ENCODE measurements around the gene BEAN1.
"Not testable (repeated sequence)": the region's sequence is repeated elsewhere in the genome, so short reads cannot be mapped to it uniquely, and the experiment has no call there.

Gene BEAN1

DNA sequence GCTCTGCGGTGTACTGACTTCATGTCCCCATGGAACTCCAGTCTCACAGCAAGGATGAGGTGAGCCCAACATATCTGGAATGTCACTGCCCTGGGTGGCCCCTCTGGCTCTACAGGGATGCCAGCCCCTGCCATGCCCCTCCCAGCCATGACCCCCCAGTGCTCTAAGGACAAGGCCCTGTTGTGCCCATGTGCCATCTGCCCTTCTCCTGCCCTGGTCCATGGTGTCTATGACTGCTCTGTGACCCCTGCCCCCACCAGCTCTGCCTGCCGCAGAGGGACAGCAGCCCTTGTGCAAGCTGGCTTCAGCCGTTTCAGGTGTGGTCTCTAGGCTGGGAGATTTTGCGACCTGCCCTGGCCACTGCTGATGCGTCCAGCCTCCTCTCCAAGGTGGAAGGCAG lies 82.5 kb downstream of the BEAN1 start:
- TF ChIP-seq, protein P1, sequence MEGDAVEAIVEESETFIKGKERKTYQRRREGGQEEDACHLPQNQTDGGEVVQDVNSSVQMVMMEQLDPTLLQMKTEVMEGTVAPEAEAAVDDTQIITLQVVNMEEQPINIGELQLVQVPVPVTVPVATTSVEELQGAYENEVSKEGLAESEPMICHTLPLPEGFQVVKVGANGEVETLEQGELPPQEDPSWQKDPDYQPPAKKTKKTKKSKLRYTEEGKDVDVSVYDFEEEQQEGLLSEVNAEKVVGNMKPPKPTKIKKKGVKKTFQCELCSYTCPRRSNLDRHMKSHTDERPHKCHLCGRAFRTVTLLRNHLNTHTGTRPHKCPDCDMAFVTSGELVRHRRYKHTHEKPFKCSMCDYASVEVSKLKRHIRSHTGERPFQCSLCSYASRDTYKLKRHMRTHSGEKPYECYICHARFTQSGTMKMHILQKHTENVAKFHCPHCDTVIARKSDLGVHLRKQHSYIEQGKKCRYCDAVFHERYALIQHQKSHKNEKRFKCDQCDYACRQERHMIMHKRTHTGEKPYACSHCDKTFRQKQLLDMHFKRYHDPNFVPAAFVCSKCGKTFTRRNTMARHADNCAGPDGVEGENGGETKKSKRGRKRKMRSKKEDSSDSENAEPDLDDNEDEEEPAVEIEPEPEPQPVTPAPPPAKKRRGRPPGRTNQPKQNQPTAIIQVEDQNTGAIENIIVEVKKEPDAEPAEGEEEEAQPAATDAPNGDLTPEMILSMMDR (IDR thresholded peaks at IDR 0.05; ENCODE audit: low read depth, low read length): no peak
- DNase-seq (ENCODE audit: extremely low read depth, low read depth): no peak

DNA sequence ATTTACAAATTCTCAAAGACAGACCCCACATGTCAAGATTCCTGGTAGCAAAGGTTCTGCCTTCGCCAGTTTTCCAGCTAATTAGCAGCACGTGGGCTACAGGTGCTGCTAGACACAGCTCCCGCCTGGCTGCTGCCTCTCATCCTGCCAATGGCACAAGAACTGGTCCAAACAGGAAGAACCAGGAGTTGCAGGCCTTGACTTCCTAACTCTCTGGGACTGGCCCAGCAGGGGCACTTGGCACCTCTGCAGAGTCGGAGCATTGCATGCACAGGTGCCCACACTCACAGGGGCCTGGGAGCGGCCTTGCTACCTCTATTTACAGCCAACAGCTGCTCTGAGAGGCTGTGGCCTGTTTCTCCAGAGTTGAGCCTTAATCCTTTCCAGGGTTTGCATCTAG lies 83.2 kb downstream of the BEAN1 start:
- TF ChIP-seq, protein P1 (IDR thresholded peaks at IDR 0.05; ENCODE audit: low read depth, low read length): no peak
- no peak for DNase-seq (ENCODE audit: extremely low read depth, low read depth)

DNA sequence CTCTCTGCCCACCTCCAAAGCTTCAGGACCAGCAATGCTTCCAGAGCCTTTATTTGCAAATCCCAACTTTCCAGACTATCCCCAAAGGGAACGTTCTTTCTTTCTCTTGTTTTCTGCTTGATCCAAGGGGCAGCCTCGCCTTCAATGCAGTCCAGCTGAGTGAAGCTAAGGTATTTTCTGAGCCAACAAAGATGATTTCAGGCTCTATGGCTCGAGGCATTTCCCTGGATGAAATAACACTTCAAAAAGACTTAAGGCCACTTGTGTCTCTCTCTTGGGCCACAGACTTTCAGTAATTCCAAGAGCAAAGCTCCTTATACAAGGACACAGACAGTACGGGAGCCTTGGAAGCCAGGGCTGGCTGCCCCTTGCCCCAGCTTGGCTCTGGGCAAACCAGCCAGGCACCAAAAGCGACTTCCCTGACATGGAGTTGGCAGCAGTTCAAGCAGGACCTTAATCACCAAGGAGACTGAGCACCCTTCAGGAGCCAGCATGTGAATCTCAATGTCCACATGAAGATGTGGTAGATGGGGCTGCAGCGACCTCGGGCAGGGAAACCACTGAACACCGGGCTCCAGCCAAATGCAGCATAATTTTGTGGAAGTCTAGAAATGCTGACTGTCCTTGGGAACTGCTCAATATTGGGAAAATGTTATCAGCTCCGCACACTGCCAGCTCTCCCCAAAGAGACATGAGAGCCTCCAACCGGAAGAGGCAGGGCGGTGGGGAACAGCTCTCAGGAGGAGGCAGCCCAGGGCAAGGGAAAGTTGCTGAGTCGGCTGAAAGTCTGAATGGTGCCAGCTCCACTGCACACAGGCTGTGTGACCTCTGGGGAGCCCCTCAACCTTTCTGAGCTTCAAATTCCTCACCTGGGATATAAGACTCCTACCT lies 83.9 kb downstream of the BEAN1 start:
- TF ChIP-seq, protein P1 (IDR thresholded peaks at IDR 0.05; ENCODE audit: low read depth, low read length): no peak
- DNase-seq (ENCODE audit: extremely low read depth, low read depth): no peak

DNA sequence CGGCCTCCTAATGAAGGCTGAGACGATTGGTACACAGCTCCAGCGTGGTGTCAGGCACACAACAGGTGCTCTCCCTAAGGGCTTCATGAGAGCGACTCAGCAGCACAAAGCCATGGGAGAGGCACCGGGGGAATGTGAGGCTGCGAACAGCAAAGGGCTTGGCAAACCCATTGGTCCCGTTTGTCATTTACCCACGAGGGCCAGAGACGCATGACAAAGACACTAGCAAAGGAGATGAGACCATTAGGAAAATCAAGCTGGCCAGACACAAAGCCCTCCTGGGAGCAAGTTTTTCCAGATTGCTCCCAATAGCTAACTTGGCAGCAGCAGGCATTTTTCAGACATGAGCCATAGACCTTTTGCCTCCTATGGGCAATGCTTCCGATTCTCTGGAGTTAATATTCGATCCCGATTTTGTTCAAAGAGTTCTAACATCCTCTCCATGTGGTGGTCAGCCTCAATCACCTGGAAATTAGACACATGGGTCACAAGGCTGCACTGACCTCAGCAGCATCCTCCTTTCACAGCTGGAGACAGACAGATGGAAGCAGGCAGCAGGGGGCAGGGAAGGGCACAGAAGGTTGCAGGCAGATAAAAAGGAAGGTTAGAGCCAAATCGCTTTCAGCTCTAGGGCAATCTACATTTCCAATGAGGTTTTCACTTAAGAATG lies 84.6 kb downstream of the BEAN1 start:
- TF ChIP-seq, protein P1 (IDR thresholded peaks at IDR 0.05; ENCODE audit: low read depth, low read length): no peak; the same call in 1 of the 2 replicates
- no peak for DNase-seq (ENCODE audit: extremely low read depth, low read depth)

DNA sequence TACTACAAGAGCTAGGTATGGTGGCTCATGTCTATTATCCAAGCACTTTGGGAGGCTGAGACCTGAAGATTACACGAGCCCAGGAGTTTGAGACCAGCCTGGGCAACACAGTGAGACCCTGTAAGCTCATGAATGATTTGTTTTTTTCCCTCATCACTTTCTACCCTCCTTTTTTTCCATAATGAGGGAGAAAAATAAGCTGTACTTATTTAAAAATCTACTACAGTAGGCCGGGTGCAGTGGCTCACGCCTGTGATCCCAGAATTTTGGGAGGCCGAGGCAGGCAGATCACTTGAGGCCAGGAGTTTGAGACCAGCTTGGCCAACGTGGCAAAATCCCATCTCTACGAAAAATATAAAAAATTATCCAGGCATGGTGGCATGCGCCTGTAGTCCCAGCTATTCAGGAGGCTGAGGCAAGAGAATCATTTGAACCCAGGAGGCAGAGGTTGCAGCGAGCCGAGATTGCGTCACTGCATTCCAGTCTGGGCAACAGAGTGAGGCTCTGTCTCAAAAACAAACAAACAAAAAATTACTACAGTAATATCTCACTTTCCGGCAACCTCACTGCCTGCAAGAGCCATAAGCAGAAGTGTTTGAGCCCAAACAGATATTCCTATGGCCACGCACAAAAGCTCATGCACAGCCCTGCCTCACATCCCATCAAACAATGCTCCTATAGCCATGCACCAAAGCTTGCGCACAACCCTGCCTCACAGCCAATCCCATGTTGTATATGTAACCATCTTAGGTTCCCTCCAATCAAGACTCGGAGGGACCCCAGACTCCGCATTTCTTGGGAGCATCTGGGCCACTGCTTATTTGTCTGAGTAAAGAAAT lies 85.4 kb downstream of the BEAN1 start:
- no peak for DNase-seq (ENCODE audit: extremely low read depth, low read depth)
- TF ChIP-seq, protein P1 (IDR thresholded peaks at IDR 0.05; ENCODE audit: low read depth, low read length): no peak

DNA sequence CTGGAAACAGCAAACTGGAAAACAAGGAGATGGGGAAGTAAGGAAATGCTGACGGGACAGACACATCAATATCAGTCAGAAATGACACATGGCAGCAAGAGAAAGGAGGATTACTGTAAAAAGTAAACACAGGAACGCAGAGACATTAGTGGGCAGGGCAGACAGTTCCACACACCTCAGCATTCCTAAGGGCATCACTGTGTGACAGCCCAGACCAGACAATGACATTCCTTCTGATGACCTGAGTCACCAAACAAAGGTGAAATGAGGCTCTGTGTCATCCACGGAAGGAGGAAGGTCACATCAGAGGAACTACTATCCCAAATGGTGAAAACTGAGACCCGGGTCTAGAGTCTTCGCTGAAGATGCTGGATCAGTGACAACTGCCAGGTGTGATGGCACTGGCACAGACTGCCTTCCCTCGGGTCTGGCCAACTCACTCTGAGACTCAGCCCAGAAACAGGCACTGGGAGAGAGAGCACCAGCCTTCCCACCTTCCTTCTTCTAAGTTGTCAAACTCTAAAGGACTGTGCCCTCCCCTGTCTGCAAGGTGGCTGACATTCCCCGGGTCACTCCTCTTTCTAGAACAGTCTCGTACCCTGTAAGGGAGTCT lies 86.1 kb downstream of the BEAN1 start:
- TF ChIP-seq, protein P1 (IDR thresholded peaks at IDR 0.05; ENCODE audit: low read depth, low read length): no peak

DNA sequence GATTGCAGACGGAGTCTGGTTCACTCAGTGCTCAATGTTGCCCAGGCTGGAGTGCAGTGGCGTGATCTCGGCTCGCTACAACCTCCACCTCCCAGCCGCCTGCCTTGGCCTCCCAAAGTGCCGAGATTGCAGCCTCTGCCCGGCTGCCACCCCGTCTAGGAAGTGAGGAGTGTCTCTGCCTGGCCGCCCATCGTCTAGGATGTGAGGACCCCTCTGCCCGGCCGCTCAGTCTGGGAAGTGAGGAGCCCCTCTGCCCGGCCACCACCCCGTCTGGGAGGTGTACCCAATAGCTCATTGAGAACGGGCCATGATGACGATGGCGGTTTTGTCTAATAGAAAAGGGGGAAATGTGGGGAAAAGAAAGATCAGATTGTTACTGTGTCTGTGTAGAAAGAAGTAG lies 87.3 kb downstream of the BEAN1 start:
- not testable (repeated sequence) for DNase-seq (ENCODE audit: extremely low read depth, low read depth)

More for the DNA sequence above, 86.1 kb downstream of the BEAN1 start:
- no peak for DNase-seq (ENCODE audit: extremely low read depth, low read depth)

DNA sequence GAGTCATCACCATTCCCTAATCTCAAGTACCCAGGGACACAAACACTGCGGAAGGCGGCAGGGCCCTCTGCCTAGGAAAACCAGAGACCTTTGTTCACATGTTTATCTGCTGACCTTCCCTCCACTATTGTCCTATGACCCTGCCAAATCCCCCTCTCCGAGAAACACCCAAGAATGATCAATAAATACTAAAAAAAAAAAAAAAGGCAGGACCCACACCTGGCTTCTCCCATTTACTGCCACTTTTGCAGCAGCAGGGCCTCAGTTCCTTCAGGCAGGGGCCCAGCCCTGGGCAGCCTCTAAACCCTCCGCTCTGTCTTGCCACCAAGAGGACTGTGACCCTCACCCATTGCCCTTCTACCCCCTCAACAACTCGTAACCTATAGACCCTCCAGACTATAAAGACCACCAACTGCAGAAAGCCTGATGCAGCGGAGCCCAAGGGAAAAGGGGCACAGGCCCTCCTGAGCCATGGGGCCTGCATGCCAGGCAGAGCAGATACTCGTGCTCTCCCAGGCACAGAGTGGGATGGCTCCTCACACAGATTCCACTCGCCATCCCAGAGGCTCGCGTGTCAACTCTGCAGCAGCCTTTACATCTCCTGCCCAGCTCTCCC lies 88.0 kb downstream of the BEAN1 start:
- DNase-seq (ENCODE audit: extremely low read depth, low read depth): not testable (repeated sequence)
